ENCODE data around the gene ATP5F1D. TPM values are rescaled to one million over a fixed set of nuclear protein-coding genes. Genes with fewer than 3 reads are reported as not detected.
A peak's percentile ranks its signal among the peaks of the same experiment; 100 is the strongest.

The ATP5F1D gene
- total and polyA plus RNA-seq, 7 experiments from 2014 or later: 90.6 to 302 (median 114) TPM

DNA sequence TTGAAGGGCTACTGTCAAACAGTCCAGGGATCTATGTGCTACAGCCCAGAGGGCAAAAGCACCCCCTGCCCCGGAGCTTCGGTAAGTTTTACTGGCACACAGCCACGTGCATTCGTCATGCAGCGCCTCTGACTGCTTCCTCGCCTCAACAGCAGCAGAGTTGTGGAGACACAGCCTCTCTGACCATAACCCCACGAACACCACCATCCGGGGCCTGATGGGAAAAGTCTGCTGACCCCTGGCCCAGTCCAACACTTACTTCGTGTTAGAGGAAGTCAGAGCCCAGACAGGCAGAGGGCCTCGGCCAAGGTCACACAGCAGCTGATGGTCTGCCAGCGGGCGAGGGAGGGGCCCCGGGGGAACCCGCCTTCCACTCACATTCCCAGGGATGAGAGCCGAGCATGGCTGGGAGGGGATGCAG, 8.9 kb upstream of the ATP5F1D start:
- POLR2A ChIA-PET: no interaction called here
- H3K4me1 ChIP-seq (ENCODE audit: control insufficient read depth in 2 of 2, insufficient read depth in 2 of 2, low read length in 2 of 2): no peaks in the 10 kb centered on the region
- peaks cover 0 to 4% (median 0%) of the 10 kb centered on the region in 3 experiments for H3K36me3 ChIP-seq (ENCODE audit: control insufficient read depth in 2 of 3, insufficient read depth in 3 of 3, low read length in 3 of 3)
- no peak for DNase-seq
- Mint-ChIP-seq H3K9me3 (no peaks in the 10 kb centered on the region), H3K27me3 (peaks cover 0 to 4% (median 0%) of the 10 kb centered on the region in 5 donors), H3K4me3 (no peak overlapping the region), H3K4me1 (peaks cover 0 to 2% (median 0%) of the 10 kb centered on the region in 7 donors), H3K27ac (peak overlapping the region in 2 of 9 donors; percentile 28 to 38), H3K36me3 (no peaks in the 10 kb centered on the region)
- no peaks in the 10 kb centered on the region for H3K9me3 ChIP-seq (ENCODE audit: control insufficient read depth in 2 of 3, low read length in 3 of 3)
- CTCF ChIA-PET: interaction anchor here (0.6 kb wide), 1 partner anchor 99 kb away, joined by 3 read pairs; no protein-coding TSS in a partner anchor
- H3K27ac ChIP-seq (ENCODE audit: low read depth, low read length): no peak overlapping the region
- H3K27me3 ChIP-seq (ENCODE audit: control insufficient read depth in 2 of 2, insufficient read depth in 2 of 2, low read length in 2 of 2): no peaks in the 10 kb centered on the region
- ATAC-seq: no peak
- intact Hi-C loops (cut with micrococcal nuclease): no loop called here
- H3K4me3 ChIP-seq (ENCODE audit: low read length): no peak overlapping the region

DNA sequence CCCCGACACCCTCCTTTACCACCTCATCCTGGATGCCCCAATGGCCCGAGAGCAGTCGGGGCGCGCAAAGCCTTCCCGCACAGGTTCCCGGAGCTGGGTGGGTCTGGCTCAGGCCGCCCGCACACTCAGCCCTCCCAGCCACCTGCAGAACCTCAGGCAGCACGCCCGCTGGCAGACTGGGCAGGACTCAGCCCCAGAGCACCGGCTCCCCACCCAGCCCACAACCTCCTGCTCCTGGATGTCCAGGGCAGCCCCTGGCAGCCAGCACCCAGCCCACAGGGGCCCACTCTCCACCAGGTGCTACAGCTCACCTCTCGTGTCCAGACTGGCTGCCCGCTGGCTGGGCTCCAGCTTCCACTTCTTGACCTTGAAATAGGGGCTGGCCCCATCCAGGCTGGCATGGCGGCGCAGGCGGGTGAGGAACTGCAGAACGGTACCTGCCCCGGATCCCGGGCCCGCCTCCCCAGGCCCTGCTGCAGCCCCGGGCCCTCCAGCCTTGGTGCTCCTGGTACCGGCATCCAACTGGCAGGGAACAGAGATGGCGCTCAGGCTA, 8.4 kb upstream of the ATP5F1D start:
- ATAC-seq (no peak), DNase-seq (no peak)
- no peaks in the 10 kb centered on the region for H3K36me3 Mint-ChIP-seq
- intact Hi-C loops (cut with micrococcal nuclease): no loop called here
- H3K4me3 ChIP-seq (ENCODE audit: low read length): no peak overlapping the region
- no peaks in the 10 kb centered on the region for H3K9me3 Mint-ChIP-seq
- ChIA-PET POLR2A (no interaction called here), CTCF (no interaction called here)
- no peaks in the 10 kb centered on the region for H3K27me3 ChIP-seq (ENCODE audit: control insufficient read depth in 2 of 2, insufficient read depth in 2 of 2, low read length in 2 of 2)
- no peak overlapping the region for H3K27ac ChIP-seq (ENCODE audit: low read depth, low read length)
- H3K36me3 ChIP-seq (ENCODE audit: control insufficient read depth in 2 of 3, insufficient read depth in 3 of 3, low read length in 3 of 3): peaks cover 0 to under 1% (median 0%) of the 10 kb centered on the region in 3 experiments
- H3K27me3 Mint-ChIP-seq: peaks cover under 1 to 4% (median 1%) of the 10 kb centered on the region in 5 donors
- H3K4me1 Mint-ChIP-seq: peaks cover 0 to 3% (median under 1%) of the 10 kb centered on the region in 7 donors
- H3K4me1 ChIP-seq (ENCODE audit: control insufficient read depth in 2 of 2, insufficient read depth in 2 of 2, low read length in 2 of 2): peaks cover 0 to under 1% of the 10 kb centered on the region in 2 donors
- no peaks in the 10 kb centered on the region for H3K9me3 ChIP-seq (ENCODE audit: control insufficient read depth in 2 of 3, low read length in 3 of 3)
- H3K27ac Mint-ChIP-seq: no peak overlapping the region
- no peak overlapping the region for H3K4me3 Mint-ChIP-seq

DNA sequence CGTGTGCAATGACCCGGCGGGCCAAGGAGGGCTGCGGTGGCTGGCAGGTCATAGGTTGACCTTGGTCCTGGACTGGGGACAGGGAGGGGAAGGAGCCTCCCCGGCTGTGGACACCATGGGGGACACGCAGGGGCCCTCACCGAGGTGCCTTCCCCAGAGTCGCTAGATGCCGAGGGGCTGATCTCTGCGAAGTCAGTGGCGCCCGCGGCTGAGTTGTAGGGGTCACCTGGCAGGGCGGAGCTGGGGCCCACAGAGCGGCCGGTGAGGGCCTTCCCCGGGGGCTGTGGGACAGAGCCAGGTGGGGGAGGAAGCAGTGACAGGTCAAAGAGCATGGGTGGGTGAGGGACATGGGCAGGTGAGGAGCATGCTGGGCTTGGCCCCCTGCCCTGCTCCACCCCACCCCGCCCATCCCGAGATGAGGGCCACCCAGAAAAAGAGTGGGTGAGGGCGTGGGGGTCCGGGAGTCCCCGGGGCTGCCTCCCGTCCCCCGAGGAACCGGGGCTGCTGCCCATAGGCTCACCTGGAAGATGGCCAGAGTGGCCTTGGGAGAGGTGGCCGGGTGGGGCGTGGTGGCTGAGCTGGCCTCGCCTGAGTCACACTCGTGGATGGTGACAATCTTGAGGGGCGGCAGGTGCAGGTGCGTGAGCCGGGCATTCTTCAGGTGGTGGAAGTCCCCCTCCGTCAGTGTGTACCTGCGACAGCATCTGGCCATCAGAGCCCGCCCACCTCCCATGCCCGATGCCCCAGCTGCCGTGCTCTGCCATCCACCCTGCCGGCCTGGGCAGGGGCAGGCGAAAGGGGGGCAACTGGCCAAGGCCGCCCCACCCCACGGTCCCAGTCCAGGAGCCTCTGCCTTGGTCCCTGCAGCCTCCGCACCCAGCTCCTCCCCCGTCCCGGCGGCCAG, 7.2 kb upstream of the ATP5F1D start:
- no peak overlapping the region for H3K27ac ChIP-seq (ENCODE audit: low read depth, low read length)
- no peaks in the 10 kb centered on the region for H3K36me3 ChIP-seq (ENCODE audit: control insufficient read depth in 2 of 3, insufficient read depth in 3 of 3, low read length in 3 of 3)
- H3K4me1 ChIP-seq (ENCODE audit: control insufficient read depth in 2 of 2, insufficient read depth in 2 of 2, low read length in 2 of 2): peaks cover 0 to 5% of the 10 kb centered on the region in 2 donors
- H3K4me3 Mint-ChIP-seq: no peak overlapping the region
- H3K9me3 Mint-ChIP-seq: no peaks in the 10 kb centered on the region
- no peaks in the 10 kb centered on the region for H3K27me3 ChIP-seq (ENCODE audit: control insufficient read depth in 2 of 2, insufficient read depth in 2 of 2, low read length in 2 of 2)
- intact Hi-C loops (cut with micrococcal nuclease): no loop called here
- peaks cover 7 to 13% (median 12%) of the 10 kb centered on the region in 7 donors for H3K4me1 Mint-ChIP-seq
- ATAC-seq (no peak), DNase-seq (peak in 1 of 9 donors; percentile 8)
- H3K4me3 ChIP-seq (ENCODE audit: low read length): no peak overlapping the region
- H3K27me3 Mint-ChIP-seq: peaks cover 4 to 15% (median 9%) of the 10 kb centered on the region in 5 donors
- ChIA-PET CTCF (no interaction called here), POLR2A (no interaction called here)
- H3K9me3 ChIP-seq (ENCODE audit: control insufficient read depth in 2 of 3, low read length in 3 of 3): no peaks in the 10 kb centered on the region
- H3K36me3 Mint-ChIP-seq: no peaks in the 10 kb centered on the region
- no peak overlapping the region for H3K27ac Mint-ChIP-seq

DNA sequence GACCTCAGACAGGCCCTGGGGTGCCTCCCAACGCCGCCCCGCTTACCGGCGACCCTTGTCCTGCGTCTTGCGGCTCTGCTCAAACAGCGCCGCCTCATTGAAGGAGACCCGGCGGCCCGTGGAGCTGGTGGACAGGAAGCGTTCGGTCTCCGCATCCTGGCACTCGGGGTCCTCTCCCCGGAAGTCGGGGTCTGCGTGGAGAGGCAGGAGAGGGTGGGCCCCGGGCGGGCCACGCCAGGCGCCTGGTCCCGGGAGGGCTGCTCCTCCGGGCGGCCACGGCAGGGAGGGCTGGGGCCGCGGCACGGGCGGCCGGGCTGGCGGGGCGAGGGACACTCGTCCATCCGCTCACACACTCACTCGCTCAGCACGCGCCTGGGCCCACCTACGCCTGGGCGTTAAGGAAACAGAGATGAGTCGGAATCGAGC, 6.6 kb upstream of the ATP5F1D start:
- H3K9me3 ChIP-seq (ENCODE audit: control insufficient read depth in 2 of 3, low read length in 3 of 3): no peaks in the 10 kb centered on the region
- H3K27ac Mint-ChIP-seq: no peak overlapping the region
- ATAC-seq (no peak), DNase-seq (peak in 1 of 9 donors; percentile 7)
- no peaks in the 10 kb centered on the region for H3K36me3 ChIP-seq (ENCODE audit: control insufficient read depth in 2 of 3, insufficient read depth in 3 of 3, low read length in 3 of 3)
- H3K4me1 ChIP-seq (ENCODE audit: control insufficient read depth in 2 of 2, insufficient read depth in 2 of 2, low read length in 2 of 2): peaks cover 0 to 7% of the 10 kb centered on the region in 2 donors
- H3K4me3 Mint-ChIP-seq: peak overlapping the region in 1 of 10 donors; percentile 53
- CTCF ChIA-PET: no interaction called here
- H3K4me1 Mint-ChIP-seq: peaks cover 8 to 15% (median 15%) of the 10 kb centered on the region in 7 donors
- H3K27me3 Mint-ChIP-seq: peaks cover 4 to 19% (median 9%) of the 10 kb centered on the region in 5 donors
- POLR2A ChIA-PET: no interaction called here
- H3K27me3 ChIP-seq (ENCODE audit: control insufficient read depth in 2 of 2, insufficient read depth in 2 of 2, low read length in 2 of 2): no peaks in the 10 kb centered on the region
- no peaks in the 10 kb centered on the region for H3K9me3 Mint-ChIP-seq
- intact Hi-C loops (cut with micrococcal nuclease): no loop called here
- no peak overlapping the region for H3K27ac ChIP-seq (ENCODE audit: low read depth, low read length)
- H3K4me3 ChIP-seq (ENCODE audit: low read length): no peak overlapping the region
- no peaks in the 10 kb centered on the region for H3K36me3 Mint-ChIP-seq

DNA sequence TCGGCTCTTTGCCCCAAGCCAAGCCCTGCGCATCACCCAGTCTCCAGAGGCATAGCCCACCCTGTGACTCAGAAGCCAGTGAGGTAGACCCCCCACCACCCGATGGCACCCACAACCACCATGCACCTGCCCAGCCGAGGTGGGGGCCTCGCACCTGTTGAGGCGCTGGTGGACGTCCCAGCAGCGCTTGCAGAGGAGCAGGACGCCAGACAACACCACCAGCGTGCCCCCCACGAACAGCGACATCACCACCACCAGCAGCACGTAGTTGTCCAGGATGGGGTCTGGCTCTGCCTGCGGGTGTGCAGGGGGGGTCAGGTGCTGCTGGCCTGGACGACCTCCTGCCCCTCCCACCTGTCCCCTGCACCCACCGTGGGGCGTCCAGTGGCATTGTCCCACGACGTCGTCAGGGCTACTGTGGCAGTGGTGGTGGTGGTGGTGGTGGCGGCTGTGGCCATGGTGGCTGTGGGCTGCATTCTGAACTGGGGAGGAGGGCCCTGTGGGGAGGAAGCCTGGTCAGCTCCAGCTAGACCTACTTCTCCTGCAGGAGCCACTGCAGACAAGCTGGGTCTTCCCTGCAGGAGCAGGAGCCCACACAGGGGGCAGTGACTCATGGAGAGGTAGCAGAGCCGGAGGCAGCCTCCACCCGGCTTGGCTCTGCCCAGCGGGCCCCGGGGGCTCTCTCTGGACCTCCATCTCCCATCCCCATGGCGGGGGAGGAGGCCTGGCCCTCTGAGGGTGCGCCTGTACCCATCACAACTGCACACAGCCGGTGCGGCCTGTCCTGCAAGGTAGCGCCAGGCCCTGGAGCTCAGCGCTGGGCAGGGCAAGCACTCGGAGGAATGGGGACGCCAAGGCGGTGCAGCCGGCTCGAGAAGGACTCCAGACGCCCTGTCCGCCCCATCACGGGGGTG, 5.7 kb upstream of the ATP5F1D start:
- Mint-ChIP-seq H3K4me3 (peak overlapping the region in 3 of 10 donors; percentile 12 to 53 (median 31)), H3K9me3 (no peaks in the 10 kb centered on the region), H3K27me3 (peaks cover 4 to 19% (median 9%) of the 10 kb centered on the region in 5 donors), H3K4me1 (peaks cover 8 to 18% (median 15%) of the 10 kb centered on the region in 7 donors), H3K36me3 (no peaks in the 10 kb centered on the region), H3K27ac (no peak overlapping the region)
- ATAC-seq: no peak
- H3K27ac ChIP-seq (ENCODE audit: low read depth, low read length): no peak overlapping the region
- H3K36me3 ChIP-seq (ENCODE audit: control insufficient read depth in 2 of 3, insufficient read depth in 3 of 3, low read length in 3 of 3): no peaks in the 10 kb centered on the region
- peaks cover 2 to 11% of the 10 kb centered on the region in 2 donors for H3K4me1 ChIP-seq (ENCODE audit: control insufficient read depth in 2 of 2, insufficient read depth in 2 of 2, low read length in 2 of 2)
- H3K4me3 ChIP-seq (ENCODE audit: low read length): no peak overlapping the region
- peak in 1 of 9 donors; percentile 5 for DNase-seq
- no peaks in the 10 kb centered on the region for H3K9me3 ChIP-seq (ENCODE audit: control insufficient read depth in 2 of 3, low read length in 3 of 3)
- no peaks in the 10 kb centered on the region for H3K27me3 ChIP-seq (ENCODE audit: control insufficient read depth in 2 of 2, insufficient read depth in 2 of 2, low read length in 2 of 2)
- POLR2A ChIA-PET: no interaction called here
- CTCF ChIA-PET: no interaction called here
- intact Hi-C loops (cut with micrococcal nuclease): no loop called here

DNA sequence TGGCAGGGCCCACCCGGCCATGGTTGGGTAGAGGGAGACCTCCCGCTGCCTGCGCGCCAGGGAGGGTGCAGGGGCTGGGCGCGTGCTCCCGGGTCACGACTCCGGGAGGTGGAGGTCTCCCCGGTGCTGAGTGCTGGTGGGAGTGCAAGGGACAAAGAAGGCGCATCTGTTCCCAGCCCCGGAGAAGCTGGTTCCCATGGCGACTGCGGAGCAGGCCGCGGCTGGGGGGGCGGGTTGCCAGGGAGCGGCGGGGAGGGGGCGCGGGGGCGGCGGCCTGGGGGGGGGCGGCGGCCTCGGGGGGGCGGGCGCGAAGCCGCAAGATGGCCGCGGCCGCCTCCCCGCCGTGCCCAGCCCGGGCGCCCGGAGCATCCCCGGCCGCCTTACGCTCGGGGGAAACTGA, 5.0 kb upstream of the ATP5F1D start:
- peak overlapping the region in 2 of 10 donors; percentile 31 to 53 for H3K4me3 Mint-ChIP-seq
- peaks cover 9 to 17% of the 10 kb centered on the region in 2 donors for H3K4me1 ChIP-seq (ENCODE audit: control insufficient read depth in 2 of 2, insufficient read depth in 2 of 2, low read length in 2 of 2)
- H3K9me3 Mint-ChIP-seq: peaks cover 0 to 3% (median 0%) of the 10 kb centered on the region in 11 donors
- ChIA-PET CTCF (no interaction called here), POLR2A (no interaction called here)
- no peak overlapping the region for H3K4me3 ChIP-seq (ENCODE audit: low read length)
- intact Hi-C loops (cut with micrococcal nuclease): no loop called here
- H3K27ac ChIP-seq (ENCODE audit: low read depth, low read length): no peak overlapping the region
- H3K36me3 Mint-ChIP-seq: peaks cover 0 to 2% (median 0%) of the 10 kb centered on the region in 5 donors
- H3K27ac Mint-ChIP-seq: no peak overlapping the region
- no peak for DNase-seq
- no peaks in the 10 kb centered on the region for H3K36me3 ChIP-seq (ENCODE audit: control insufficient read depth in 2 of 3, insufficient read depth in 3 of 3, low read length in 3 of 3)
- peaks cover 4 to 22% (median 9%) of the 10 kb centered on the region in 5 donors for H3K27me3 Mint-ChIP-seq
- no peak for ATAC-seq
- H3K9me3 ChIP-seq (ENCODE audit: control insufficient read depth in 2 of 3, low read length in 3 of 3): no peaks in the 10 kb centered on the region
- peaks cover 12 to 25% (median 21%) of the 10 kb centered on the region in 7 donors for H3K4me1 Mint-ChIP-seq
- H3K27me3 ChIP-seq (ENCODE audit: control insufficient read depth in 2 of 2, insufficient read depth in 2 of 2, low read length in 2 of 2): no peaks in the 10 kb centered on the region
